Activated CD4-positive, CD25-positive, alpha-beta regulatory T cell treated with anti-CD3 and anti-CD28 coated beads, Interleukin-2, amount 50 U/mL, for 72 hours (primary cell): ENCODE measurements around the gene GTF2F1.
"Not testable (repeated sequence)": the region's sequence is repeated elsewhere in the genome, so short reads cannot be mapped to it uniquely, and the experiment has no call there.

Experiments
- DNase-seq: peaks from one replicate; pipeline ENCODE4 v3.0.0; 2021

The GTF2F1 gene, protein sequence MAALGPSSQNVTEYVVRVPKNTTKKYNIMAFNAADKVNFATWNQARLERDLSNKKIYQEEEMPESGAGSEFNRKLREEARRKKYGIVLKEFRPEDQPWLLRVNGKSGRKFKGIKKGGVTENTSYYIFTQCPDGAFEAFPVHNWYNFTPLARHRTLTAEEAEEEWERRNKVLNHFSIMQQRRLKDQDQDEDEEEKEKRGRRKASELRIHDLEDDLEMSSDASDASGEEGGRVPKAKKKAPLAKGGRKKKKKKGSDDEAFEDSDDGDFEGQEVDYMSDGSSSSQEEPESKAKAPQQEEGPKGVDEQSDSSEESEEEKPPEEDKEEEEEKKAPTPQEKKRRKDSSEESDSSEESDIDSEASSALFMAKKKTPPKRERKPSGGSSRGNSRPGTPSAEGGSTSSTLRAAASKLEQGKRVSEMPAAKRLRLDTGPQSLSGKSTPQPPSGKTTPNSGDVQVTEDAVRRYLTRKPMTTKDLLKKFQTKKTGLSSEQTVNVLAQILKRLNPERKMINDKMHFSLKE

DNA sequence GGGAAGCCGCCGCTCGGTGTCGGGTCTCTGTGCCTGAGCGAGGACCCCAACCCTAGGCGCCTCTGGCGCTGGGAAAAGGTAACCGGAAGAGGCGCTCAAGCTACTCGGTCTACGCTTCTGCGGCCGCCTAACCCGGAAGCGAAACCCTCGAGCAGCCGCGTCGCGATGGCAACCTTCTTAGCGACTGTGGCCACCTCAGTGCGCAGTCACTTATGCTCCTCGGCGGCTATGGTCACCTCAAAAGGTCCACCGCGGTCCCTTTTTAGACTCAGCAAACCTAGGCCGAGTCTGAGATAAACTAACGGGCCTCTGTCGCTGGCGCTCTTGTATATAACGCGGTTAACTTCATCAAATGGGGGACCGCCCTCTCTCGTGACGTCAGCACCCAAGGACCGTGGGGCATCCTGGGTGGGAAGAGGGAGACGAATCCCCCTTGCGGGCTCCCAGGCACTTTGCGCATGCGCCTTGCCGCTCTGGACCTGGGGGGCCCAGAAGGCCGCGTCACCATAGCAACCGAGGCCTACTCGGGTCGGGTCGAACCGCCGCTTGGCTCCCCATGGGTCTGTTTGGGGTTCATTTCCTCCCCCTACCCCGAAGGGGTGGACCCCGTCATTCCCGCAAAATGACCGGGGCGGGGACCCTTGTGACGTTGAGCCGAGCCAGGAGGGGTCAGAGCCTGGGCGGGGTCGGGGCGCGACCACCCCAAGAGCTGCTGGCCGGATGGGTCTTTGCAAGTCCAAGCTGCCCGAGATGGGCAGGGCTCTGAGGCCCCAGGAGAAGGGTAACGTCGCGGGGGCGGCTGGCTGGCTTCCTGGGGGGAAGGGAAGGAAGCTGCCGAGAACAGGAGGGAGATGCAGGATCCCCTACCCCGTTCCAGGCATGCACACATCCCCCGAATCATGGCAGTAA lies at the start of gene GTF2F1:
TSS of gene GTF2F1 (minus strand) at position 91 of the 909 bp plus-strand sequence. CDS start 169 bp downstream, outside the sequence.
- peak; percentile 84 for DNase-seq

DNA sequence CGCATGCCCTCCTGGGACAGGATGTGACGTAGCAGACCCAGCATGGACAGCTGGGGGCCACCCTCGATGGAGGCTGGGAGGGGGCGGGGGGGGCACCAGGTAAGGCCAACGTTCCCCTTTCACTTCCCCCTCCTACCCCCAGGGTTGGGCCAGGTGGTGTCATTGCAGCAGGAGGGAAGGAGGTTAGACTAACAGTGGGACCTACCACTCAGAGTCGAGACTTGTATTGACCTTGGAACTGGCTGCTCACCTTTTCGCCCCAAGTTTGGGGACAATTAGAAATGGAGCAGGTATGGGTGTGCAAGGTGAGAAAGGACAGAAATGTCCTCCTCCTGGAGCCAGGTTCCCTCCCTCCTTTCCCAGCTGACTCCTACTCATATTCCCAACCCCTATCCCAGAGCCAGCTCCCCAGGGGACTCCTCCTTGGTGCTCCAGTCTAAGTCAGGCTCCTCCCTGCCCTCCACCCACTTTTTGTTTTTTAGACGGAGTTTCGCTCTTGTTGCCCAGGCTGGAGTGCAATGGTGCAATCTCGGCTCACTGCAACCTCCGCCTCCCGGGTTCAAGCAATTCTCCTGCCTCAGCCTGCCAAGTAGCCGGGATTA lies 49.2 kb upstream of the GTF2F1 start:
- DNase-seq = no peak

DNA sequence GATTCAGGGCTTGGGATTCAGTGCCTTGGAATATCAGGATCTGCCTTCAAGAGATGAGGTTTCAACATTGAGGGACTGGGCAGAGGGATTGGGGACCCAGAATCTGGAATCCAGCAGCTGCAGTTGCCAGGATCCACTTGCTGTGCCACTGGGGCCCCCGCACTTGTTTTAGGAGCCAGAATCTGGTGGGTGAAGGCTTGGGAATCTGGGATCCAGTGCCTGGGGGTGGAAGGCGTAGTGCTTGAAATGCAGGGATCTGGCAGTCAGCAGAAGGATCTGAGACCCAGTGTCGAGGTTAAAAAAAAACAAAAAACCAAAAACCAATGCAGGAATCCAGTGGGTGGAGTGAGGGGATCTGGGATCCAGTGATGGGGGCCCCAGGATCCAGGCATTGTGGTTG lies 47.9 kb upstream of the GTF2F1 start:
- DNase-seq = no peak

DNA sequence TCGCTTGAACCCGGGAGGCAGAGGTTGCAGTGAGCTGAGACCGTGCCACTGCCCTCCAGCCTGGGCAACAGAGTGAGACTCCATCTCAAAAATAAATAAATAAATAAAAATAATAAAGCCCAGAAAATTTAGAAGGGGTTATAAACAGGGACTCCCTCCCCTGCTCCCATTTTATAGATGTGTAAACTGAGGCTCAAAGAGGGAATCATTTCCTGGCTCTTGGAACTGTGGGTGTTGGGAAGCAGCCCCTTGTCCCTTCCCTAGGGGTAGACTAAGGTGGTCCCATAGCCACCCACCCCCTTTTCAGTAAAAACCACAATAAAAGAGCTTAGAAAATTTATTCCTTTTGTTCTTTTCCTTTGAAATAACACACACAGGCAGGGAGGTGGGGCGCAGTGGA lies 46.8 kb upstream of the GTF2F1 start:
- no peak for DNase-seq

DNA sequence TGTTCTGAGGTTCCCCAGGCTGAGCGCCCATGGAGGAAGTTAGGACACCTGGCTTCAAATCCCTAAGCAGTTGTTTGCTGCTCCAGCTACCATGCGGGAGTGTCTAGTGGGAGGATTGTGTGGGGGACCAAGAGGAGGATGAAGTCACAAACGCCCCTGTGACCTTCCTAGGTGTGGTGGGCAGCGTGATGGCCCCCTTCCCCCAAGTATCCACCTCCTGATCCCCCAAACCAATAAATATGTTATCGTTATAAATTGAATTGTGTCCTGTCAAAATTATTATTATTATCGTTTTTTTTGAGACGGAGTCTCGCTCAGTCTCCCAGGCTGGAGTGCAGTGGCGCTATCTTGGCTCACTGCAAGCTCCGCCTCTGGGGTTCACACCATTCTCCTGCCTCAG lies 40.7 kb upstream of the GTF2F1 start, which contains the start of gene SLC25A41:
TSS of gene SLC25A41 (minus strand) at position 101 of the 400 bp plus-strand sequence. CDS start at position 31, 70 bp downstream.
- DNase-seq = no peak

DNA sequence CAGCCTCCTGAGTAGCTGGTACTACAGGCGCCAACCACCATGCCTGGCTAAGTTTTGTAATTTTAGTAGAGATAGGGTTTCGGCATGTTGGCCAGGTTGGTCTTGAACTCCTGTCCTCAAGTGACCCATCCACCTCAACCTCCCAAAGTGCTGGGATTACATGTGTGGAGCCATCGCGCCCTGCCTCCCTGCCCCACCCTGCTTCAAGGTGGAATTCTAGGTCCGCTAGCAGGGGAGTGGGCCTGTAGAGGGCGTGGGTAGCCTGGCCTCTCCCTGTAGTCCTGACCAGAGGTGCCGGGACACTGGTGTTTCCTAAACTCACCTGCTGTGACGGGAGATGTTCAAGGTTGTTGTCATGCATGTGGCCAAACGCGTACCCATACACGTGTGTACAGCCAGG lies 40.2 kb upstream of the GTF2F1 start:
- DNase-seq = no peak

DNA sequence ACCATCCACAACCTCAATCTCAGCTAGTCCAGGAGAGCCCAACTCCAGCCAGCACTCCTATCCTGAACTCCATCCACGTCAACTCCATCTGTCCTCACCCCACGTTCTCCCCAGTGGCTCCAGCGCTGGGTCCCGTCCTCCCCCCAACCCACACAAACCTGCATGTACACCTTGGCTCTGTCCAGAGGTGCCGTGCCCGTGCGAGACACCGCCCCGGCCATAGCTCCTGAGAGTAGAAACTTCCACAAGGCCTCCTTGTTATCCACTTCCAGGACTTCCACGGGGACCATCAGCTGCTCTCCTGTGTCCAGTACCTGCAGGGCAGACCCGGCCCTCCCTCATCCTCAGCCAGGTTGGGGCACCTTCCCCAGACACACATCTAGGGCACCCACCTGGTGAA lies 38.9 kb upstream of the GTF2F1 start:
- DNase-seq = no peak

DNA sequence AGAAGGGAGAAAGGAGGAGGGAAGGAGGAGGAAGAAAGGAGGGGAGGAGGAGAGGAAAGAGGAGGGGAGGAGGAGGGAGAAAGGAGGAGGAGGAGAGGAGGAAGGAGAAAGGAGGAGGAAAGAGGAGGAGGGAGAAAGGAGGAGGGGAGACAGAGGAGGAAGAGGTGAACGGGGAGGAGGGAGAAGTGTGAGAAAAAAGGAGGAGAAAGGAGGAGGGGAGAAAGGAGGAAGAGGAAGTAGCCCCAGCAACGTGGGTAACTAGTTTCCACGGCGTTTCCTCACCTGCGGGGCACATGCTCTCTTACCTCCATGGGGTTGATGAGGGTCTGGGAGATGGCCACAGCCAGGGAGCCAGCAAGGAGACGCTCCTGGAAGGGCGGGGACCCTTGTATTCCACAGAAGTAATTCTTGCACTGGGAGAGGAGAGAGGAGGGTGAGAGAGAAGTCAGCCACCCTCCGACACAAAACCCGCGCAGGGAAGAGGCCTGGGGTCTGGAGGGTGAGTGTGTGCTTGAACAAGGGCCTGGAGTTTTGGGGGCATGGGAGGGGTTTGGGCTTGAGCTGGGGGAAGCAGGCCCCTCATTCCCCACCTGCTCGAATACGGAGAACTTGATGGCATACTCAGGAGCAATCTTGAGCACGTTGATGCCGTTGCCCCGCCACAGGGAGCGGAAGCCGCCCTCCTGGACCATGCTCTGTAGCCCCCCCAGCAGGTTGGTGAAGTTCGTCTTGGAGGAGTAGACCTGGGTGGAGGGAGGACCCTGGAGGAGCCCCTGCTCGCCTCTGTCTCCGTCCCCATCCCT lies 36.7 kb upstream of the GTF2F1 start:
- no peak for DNase-seq

DNA sequence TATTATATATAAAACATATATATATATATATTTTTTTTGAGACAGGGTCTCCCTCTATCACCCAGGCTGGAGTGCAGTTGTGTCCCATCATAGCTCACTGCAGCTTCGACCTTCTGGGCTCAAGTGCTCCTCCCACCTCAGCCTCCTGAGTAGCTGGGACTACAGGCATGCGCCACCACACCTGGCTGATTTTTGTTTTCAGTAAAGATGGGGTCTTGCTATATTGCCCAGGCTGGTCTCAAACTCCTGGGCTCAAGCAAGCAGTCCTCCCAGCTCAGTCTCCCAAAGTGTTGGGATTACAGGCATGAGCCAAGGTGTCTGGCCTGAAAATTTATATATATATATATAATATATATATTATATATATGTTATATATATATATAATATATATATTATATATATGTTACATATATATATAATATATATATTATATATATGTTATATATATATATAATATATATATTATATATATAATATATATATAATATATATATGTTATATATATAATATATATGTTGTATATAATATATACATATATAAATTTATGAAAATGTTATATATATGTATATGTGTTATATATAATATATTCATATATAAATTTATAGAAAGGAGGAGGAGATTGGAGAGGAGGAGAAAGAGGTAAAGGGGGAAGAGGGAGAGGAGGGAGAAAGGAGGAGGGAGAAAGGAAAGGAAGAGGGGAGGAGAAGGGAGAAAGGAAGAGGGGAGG lies 35.9 kb upstream of the GTF2F1 start:
- DNase-seq = not testable (repeated sequence)

DNA sequence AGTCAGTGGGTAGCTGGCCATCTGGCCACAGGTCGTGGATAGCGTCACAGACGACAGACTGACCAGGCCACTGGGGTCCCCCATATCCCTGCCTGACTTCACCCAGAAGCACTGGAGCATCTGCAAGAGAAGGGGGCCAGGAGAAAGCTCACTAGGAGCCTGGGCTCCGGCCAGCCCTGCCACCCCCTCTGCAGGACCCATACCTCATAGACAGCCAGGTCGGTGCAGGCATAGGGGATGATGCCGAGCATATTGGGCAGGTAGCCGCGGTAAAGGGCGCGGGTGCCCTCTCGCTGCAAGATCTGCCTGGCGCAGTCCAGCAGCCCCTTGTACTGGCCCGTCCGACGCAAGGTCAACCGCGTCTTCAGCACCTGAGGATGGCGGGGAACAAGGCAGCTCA lies 34.2 kb upstream of the GTF2F1 start:
- no peak for DNase-seq

DNA sequence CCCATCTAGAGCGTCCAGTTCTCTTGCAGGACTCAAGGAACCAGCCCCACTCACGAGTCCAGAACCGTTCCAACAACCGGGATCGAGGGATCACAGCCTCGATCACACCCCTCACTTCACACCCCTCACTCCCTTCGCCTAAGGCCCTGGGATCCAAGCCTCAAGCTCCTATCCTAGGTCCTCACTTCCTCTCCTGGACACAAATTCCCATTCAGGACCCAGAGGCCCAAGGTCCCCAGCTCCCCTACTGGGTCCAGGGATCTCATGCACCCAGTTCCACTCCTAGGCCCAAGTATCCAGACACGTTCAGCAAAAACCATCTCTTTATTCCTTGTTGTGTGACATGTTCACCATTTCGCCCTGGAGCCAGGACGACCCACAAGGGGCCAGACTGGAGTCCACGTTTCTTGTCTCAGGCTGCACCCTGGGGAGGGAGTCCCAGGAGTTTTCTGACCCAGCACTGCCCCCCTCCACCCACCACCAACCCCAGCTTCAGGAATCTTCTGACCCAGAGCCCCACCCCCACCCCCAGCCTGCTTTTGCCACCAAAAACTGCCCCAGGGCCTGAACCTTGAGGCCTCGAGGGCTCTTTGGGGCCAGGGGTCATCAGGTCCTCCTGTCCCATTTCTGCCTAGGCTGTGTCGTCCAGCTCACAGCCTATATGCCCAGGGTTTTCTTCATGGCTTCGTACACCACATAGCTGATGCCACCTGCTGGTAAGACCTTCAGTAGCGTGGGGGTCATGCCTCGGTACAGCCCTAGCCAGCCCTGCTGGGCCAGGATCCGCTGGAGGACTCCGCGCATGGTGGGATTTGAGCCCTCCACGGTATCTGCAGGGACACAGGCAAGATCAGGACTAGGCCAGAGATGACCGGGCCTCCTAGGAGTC lies 33.0 kb upstream of the GTF2F1 start:
- DNase-seq = no peak

DNA sequence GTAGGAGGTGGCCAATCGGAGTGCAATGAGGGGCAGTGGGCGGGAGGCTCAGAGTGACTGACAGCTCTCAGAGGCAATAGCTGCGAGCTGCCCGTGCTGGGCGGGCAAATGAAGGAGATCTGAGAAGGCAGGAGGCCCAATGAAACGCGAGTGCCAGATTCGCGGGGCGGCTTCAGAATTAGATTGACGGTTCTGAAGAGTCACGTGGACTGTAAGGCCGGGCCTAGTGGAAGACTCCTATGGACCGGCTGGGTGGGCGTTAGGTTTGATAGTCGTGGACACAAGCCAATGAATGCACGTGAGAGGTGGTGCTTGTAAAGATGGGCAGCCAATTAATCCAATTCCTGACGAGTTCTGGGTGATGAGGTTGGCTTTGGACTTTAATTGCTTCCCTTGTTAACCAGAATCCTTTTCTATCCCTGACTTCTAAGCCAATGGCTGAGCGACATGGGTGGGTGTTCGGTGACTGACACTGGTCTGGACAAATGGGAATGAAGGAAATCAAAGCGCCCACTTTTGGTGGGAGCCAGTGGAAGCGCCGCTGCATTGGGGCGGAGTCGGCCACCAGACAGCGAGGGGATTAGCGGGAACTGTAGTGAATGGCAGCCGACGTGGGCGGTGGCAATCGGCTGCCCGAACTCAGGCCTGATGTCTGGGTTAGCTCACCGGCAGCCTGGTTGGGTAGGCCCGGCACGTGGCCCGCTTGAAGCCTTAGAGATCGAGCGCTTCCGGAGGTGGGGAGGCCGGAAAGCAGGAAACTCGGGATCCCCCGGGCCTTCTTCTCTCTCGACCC lies 32.2 kb upstream of the GTF2F1 start:
- DNase-seq = peak; percentile 98

DNA sequence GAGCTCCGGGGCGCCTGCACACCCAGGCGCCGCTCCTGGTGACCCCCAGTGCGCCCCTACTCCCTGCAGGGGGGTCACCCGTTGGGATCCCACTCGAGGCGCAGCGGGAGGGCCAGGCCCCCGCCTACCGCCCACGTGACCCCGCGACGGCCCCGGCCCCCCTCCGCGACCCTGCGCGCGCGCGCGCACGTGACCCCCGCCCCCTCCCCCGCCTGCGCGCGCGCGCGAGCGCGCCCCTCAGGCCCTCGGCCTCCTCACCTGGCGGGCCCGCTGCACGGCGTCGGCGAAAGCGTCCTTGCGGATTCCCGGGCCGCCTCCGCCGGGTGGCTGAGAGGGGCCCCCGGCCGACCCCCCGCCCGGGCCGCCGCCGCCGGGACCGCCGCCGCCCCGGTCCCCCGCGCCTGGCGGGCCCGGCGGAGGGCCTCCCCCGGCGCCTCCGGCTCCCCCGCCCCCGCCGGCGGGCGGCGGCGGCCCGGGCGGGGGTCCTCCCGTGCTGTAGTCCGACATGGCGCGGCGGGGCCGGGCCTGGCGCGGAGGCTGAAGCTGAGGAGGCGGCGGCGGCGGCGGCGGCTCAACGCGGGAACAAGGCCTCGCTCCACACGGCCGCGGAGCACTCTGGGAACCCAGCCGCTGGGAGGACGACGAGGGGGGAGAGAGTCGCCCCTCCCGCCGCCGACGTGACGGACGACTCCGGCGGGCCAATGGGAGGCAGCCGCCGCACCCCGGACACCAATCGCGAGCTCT lies 31.4 kb upstream of the GTF2F1 start, which contains the start of gene KHSRP:
TSS of gene KHSRP (minus strand) at position 617 of the 744 bp plus-strand sequence. CDS start at position 507, 110 bp downstream.
- DNase-seq = peak; percentile 50

DNA sequence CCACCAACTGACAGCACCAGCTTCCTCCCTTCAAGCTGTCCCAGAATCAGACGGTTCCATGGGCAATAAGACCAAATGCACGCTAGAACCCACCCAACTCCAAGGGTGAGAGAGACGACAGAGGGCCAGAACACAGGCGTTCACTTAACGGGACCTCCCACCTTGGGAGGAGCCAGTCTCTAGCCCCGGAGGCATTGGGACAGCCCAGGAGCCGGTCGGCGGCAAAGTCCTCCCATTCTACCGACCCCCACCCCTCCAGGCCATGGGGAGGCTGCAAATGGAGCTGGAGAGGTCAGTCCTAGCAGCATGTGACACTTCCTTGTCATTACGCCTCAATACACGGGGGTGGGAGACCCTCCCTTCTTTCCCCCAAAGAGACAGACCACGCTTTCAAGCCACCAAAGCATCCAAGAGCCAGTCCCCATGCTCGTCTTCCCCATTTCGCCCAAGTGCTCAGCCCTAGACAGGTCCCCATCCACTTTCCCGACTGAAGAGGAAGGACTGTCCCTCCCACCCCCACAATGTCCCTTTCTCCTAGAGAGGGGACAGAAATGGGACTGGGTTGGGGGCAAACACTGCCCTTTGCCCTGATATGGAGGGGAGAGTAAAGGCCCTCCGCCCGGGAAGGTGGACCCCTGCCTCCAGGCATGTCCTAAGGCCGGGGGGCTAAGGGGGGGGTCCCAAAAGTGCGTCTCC lies 30.7 kb upstream of the GTF2F1 start:
- peak; percentile 43 for DNase-seq

DNA sequence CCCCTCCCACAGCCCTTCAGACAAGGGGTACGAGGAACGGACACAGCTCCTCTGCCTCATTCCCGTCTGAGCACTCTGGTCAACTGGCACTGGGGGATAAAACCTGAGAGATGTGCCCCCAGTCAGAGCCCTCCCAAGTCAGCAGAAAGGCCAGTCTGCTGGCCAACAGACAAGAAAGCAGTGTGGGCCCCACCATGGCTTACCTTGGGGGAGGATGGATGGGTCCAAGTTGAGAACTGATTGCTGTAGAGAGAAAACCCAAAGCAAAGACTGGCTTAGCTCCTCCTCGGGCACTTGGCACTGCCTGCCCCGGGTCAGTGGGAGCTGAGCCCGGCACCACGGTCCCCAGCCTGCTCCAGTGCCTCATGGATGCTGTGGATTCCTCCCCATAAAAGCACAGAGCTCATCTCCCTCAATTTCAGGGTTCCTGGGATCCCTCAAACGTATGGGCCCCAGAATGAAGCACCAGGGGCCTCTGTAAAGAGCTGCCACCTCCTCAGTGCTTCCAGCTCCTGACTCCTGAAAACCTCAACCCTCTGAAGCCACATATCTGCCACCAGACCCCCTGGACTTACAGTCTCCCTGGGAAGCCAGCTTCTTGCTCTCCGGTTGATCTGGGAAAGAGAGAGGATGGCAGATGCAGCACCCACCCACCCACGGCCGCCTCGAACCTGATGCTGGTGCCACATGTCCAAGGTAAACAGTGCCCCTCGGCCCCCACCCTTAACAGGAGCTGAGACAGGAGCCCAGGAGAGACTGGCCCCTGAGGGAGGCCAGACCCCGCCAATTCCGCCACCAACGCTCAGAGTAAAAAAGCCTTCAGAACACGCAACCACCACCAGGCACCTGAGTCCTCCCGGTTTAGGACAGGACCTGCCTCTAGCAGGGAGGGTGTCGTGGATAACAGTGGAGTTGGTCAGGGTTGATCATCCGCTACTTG lies 28.4 kb upstream of the GTF2F1 start:
- DNase-seq = no peak

DNA sequence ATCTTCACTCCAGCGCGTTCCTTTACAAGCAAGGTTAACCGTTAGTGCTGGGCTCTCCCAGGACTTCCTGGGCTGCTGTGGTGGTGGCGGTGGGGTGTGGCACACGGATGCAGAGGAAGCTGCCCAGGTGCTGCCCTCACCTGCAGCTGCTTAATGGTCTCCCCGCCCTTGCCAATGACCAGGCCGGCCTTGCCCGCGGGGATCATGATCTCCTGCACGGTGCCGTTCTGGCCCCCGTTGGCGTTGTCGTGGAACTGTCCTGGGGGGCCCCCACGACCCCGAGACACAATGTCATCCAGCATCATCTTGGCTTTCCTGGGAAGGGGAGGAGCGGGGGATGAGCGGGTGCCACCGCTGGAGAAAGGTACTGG lies 25.6 kb upstream of the GTF2F1 start:
- DNase-seq = no peak
